Vagina (tissue), 2 donors: Measurements from ENCODE around the gene SAFB. TPM values are rescaled to one million over a fixed set of nuclear protein-coding genes. Genes with fewer than 3 reads are reported as not detected.

Source experiments
- DNase-seq, 2 donors: peaks; one replicate each; pipeline ENCODE4 v3.0.0-alpha.2; 2017; ENCODE audit errors: extremely low spot score in 2 of 2
- H3K27ac ChIP-seq: fragments of 200-600 bp; sonication (generic); one replicate; pipeline ENCODE4 v1.5.1; 2019
- H3K27me3 ChIP-seq: fragments of 200-600 bp; sonication (generic); one replicate; pipeline ENCODE4 v1.5.1; 2019
- H3K36me3 ChIP-seq, 2 donors: fragments of 200-600 bp; sonication (generic); one replicate each; pipeline ENCODE4 v1.5.1; 2017 to 2019
- H3K4me1 ChIP-seq: fragments of 200-600 bp; sonication (generic); one replicate; pipeline ENCODE4 v1.5.1; 2019
- H3K4me3 ChIP-seq, 2 donors: fragments of 200-600 bp; sonication (generic); 1 replicate in 1 of 2; 2 replicates in 1 of 2; pipeline ENCODE4 v1.5.1; 2016 to 2019
- H3K9me3 ChIP-seq: fragments of 200-600 bp; sonication (generic); one replicate; pipeline ENCODE4 v1.5.1; 2019
- POLR2A ChIP-seq, 2 donors: fragments of 450-650 bp; IDR thresholded peaks; one replicate each; pipeline ENCODE4 v1.6.1; 2017; ENCODE audit warnings: antibody characterized with exemption in 2 of 2, mild to moderate bottlenecking in 2 of 2, moderate library complexity in 2 of 2
- POLR2AphosphoS5 ChIP-seq, 2 donors: sonication (generic); formaldehyde crosslinking; IDR thresholded peaks; one replicate each; pipeline ENCODE4 v1.9.0; 2017; ENCODE audit warnings: antibody characterized with exemption in 2 of 2, mild to moderate bottlenecking in 2 of 2, low read depth in 1 of 2; ENCODE audit not compliant: insufficient read depth in 1 of 2
- intact Hi-C: fragments of 100-400 bp; cut with DNase I; formaldehyde crosslinking; loops from one replicate; pipeline ENCODE4 v1.15.1; 2023
- total RNA-seq: library from RNA; depleted of rRNA; stranded (reverse); fragments of >200 nt; gene quantifications from one replicate; pipeline ENCODE4 v1.2.3, GENCODE V29; 2016
- TF ChIP-seq, protein P1 (sequence below), 3 experiments: fragments of 450-650 bp in 2 of 3; fragments of 200-600 bp in 1 of 3; sonication (generic) in 1 of 3; IDR thresholded peaks; one replicate each; pipeline ENCODE4 v1.5.1; 2017 to 2019; ENCODE audit warnings: antibody characterized with exemption in 3 of 3, mild to moderate bottlenecking in 2 of 3, moderate library complexity in 2 of 3

The SAFB gene
- total RNA-seq, 1 donor from 2014 or later: 145 TPM

DNA sequence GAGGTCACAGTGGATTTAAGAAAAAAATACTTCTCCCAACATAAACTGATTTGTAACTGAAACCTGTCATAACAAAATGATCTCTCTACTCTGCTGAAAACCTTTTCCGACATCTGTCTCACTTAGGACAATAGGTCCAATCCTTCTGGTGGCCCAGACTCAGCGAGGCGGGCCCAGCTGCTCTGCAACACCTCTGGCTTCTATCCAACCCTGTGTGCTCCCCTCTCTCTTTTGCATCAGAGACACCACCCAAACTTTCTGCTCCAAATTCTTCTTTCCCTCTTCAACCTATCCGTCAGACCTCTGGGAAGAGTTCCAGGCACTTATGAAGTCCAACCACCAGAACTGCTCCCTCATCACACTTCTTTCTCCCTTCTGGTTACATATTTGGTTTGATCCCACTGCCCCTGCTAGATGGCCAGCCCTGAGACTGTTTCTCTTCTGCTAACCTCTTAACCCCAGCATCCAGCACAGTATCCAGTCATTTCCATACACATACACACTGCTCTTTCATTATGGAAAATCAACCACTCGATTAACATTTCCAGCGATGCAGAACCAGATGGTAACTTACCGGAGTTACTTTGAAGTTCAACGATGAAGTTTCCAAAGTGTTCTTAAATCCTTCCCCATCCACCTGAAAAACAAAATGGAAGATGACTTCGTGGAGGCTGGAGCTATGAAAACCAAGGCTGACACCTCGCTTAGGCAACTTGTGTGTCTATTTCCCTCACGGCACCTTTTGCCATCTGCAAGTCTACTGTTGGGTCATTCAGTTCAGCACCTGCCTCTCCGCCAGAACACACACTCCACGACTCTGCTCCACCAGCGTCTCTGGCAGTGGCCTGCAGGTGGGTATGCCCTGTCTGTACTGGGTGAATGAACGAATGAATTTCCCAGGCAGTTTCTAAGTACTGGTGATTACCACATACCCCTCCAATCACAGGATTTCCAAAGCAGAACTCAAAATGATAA is 9.7 kb upstream of the SAFB start:
- Histone ChIP-seq H3K36me3 (peaks cover 0 to 84% of the 10 kb centered on the region in 2 donors), H3K27me3 (no peaks in the 10 kb centered on the region), H3K27ac (no peak overlapping the region), H3K4me3 (no peak overlapping the region), H3K4me1 (peaks cover 12% of the 10 kb centered on the region), H3K9me3 (no peaks in the 10 kb centered on the region)
- DNase-seq: no peak
- TF ChIP-seq, protein P1, sequence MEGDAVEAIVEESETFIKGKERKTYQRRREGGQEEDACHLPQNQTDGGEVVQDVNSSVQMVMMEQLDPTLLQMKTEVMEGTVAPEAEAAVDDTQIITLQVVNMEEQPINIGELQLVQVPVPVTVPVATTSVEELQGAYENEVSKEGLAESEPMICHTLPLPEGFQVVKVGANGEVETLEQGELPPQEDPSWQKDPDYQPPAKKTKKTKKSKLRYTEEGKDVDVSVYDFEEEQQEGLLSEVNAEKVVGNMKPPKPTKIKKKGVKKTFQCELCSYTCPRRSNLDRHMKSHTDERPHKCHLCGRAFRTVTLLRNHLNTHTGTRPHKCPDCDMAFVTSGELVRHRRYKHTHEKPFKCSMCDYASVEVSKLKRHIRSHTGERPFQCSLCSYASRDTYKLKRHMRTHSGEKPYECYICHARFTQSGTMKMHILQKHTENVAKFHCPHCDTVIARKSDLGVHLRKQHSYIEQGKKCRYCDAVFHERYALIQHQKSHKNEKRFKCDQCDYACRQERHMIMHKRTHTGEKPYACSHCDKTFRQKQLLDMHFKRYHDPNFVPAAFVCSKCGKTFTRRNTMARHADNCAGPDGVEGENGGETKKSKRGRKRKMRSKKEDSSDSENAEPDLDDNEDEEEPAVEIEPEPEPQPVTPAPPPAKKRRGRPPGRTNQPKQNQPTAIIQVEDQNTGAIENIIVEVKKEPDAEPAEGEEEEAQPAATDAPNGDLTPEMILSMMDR (IDR thresholded peaks at IDR 0.05): no peak
- TF ChIP-seq POLR2A (IDR thresholded peaks at IDR 0.05): no peak
- no peak for TF ChIP-seq POLR2AphosphoS5 (IDR thresholded peaks at IDR 0.05; ENCODE audit: insufficient read depth in 1 of 2, low read depth in 1 of 2)
- intact Hi-C loops: no loop called here

DNA sequence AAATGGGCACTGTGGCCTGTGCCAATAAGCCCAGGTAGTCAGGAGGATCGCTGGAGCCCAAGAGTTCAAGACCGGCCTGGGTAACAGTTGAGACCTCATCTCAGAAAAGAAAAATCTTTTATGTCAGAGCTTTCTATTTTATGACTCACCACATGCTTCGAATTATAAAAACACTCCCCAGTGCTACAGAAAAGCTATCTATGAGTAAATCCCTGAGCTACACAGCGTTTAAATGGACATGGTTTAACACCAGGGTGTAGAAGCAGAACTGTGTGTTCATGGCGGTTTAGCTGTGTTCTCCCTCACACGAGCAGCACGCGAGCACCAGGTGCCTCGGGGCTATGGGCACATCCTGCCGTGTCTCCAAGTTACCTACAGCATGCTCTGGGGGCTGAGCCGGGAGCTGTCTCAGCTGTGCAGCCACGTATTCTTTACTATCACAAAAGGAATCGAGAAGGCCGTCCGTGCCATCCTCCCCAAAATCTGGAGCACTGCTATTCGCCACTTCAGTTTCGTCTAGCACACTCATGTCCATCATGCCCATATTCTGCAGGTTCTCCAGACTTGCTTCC is 7.0 kb upstream of the SAFB start:
- DNase-seq: no peak
- TF ChIP-seq, protein P1 (IDR thresholded peaks at IDR 0.05): no peak
- TF ChIP-seq POLR2A (IDR thresholded peaks at IDR 0.05) (no peak), POLR2AphosphoS5 (IDR thresholded peaks at IDR 0.05; ENCODE audit: insufficient read depth in 1 of 2, low read depth in 1 of 2) (no peak)
- no peak overlapping the region for H3K27ac ChIP-seq
- no peaks in the 10 kb centered on the region for H3K27me3 ChIP-seq
- H3K4me1 ChIP-seq: peaks cover 39% of the 10 kb centered on the region
- no peak overlapping the region for H3K4me3 ChIP-seq
- H3K9me3 ChIP-seq: no peaks in the 10 kb centered on the region
- H3K36me3 ChIP-seq: peaks cover 0 to 71% of the 10 kb centered on the region in 2 donors
- intact Hi-C loops: no loop called here

DNA sequence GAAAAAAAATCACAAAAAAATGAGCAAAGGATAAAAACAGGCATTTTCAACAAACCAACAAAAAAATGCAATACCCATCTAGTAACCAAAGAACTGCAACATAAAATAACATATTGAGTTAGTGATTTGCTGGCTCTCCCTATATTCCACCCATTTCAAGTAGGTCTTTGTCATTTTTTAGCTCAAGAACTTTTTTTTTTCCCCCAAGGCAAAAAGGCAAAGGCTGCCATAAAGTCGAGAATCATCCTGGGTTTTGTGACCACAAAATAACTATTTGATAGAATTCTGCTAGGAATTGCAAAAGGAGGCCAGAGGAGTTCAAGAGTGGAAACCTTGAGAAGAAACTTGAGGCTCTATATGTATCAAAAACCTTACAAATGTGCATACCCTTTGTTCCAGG is 5.8 kb upstream of the SAFB start:
- H3K9me3 ChIP-seq: no peaks in the 10 kb centered on the region
- H3K27me3 ChIP-seq: no peaks in the 10 kb centered on the region
- peaks cover 0 to 66% of the 10 kb centered on the region in 2 donors for H3K36me3 ChIP-seq
- no peak overlapping the region for H3K27ac ChIP-seq
- no peak overlapping the region for H3K4me3 ChIP-seq
- peaks cover 51% of the 10 kb centered on the region for H3K4me1 ChIP-seq
- TF ChIP-seq POLR2AphosphoS5 (IDR thresholded peaks at IDR 0.05; ENCODE audit: insufficient read depth in 1 of 2, low read depth in 1 of 2) (no peak), POLR2A (IDR thresholded peaks at IDR 0.05) (no peak)
- TF ChIP-seq, protein P1 (IDR thresholded peaks at IDR 0.05): no peak
- no peak for DNase-seq
- intact Hi-C loops: no loop called here

DNA sequence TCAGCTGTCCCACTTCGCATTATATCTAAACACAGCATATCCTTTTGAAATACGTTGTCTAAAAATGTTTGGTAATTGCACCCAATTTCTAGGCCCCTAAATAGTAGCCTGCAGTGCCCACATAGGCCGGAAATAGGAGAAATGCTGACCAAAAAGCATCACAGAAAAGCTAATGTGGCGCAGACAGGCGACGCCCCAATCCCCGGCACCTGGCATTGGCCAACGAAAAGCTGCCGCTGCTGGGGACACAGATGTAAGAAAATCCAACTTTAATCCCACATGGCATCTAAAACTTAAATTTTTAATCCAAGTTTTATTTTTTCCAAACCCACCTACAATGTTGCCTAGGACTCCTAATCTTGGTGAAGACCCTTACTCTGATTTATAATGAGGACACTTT is 4.3 kb upstream of the SAFB start:
- peaks cover 51% of the 10 kb centered on the region for H3K4me1 ChIP-seq
- DNase-seq: no peak
- no peak for TF ChIP-seq POLR2AphosphoS5 (IDR thresholded peaks at IDR 0.05; ENCODE audit: insufficient read depth in 1 of 2, low read depth in 1 of 2)
- H3K36me3 ChIP-seq: peaks cover 0 to 51% of the 10 kb centered on the region in 2 donors
- H3K9me3 ChIP-seq: no peaks in the 10 kb centered on the region
- H3K4me3 ChIP-seq: no peak overlapping the region
- H3K27ac ChIP-seq: no peak overlapping the region
- intact Hi-C loops: no loop called here
- H3K27me3 ChIP-seq: no peaks in the 10 kb centered on the region

DNA sequence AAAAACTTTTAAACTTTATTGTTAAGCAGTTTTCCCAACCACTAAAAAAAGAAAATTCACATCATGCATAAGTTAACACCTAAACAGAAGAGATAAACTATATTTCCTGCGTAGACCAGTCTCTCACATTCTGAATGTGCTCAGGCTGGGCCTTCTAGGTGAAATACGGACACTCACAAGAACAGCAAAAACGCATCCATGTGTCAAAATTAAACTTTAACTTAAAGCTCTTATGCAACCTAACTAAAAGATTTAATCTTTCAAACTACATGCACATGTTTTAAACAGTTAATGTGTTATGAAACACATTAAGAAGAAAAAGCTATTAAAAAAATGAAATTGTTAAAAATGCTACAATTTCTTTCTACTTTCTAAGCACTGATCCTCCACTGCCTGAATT is 2.9 kb upstream of the SAFB start:
- intact Hi-C loops: loop anchor here (5.0 kb wide), 1 partner anchor 67 kb away; no protein-coding TSS in a partner anchor
- H3K4me1 ChIP-seq: peaks cover 59% of the 10 kb centered on the region
- H3K27me3 ChIP-seq: no peaks in the 10 kb centered on the region
- no peak overlapping the region for H3K27ac ChIP-seq
- TF ChIP-seq POLR2A (IDR thresholded peaks at IDR 0.05) (no peak), POLR2AphosphoS5 (IDR thresholded peaks at IDR 0.05; ENCODE audit: insufficient read depth in 1 of 2, low read depth in 1 of 2) (no peak)
- TF ChIP-seq, protein P1 (IDR thresholded peaks at IDR 0.05): no peak
- no peak overlapping the region for H3K4me3 ChIP-seq
- peaks cover 0 to 37% of the 10 kb centered on the region in 2 donors for H3K36me3 ChIP-seq
- DNase-seq: no peak
- no peaks in the 10 kb centered on the region for H3K9me3 ChIP-seq
